ENCODE data around the gene C21orf58. TPM values are rescaled to one million over a fixed set of nuclear protein-coding genes. Genes with fewer than 3 reads are reported as not detected.

C21orf58 gene
- total RNA-seq, 2 experiments from 2014 or later, result 112 to 141 TPM

DNA sequence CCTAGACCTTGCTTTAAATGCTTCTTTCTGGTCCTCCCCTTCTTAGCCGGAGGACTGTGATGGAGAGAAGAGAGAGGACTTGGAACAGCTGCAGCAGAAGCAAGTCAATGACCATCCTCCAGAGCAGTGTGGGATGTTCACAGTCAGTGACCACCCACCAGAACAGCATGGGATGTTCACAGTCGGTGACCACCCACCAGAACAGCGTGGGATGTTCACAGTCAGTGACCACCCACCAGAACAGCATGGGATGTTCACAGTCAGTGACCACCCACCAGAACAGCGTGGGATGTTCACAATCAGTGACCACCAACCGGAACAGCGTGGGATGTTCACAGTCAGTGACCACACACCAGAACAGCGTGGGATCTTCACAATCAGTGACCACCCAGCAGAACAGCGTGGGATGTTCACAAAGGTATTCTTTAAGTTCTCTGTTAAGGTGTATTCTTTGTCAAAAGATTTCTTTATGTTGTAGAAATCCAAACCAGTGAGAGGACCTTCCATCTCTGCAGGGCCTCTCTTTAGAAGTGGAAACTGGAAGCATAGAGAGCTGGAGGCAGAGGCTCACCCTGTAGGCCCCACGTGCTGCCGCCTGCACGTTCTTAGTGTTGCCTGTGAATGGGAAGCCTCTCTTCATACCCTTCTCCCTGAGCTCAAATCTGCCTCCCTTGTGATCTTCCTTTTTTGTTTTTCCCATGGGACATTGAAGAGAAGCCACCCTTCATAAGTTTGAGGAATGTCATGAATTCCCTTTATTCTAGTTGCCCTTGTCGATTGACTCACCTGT, 10.9 kb upstream of the C21orf58 start:
- peaks cover 87% of the 10 kb centered on the region for H3K36me3 ChIP-seq (ENCODE audit: insufficient read depth, low read length)
- no peak overlapping the region for H3K4me3 ChIP-seq (ENCODE audit: low read depth, low read length, poor library complexity, severe bottlenecking)
- TF ChIP-seq CTCF (conservative IDR thresholded peaks at IDR 0.05; ENCODE audit: low read length) (no peak), EZH2phosphoT487 (IDR thresholded peaks at IDR 0.05; ENCODE audit: borderline replicate concordance, low read depth, low read length) (no peak)
- no peak for DNase-seq (ENCODE audit: low spot score)
- no peak overlapping the region for H3K4me2 ChIP-seq (ENCODE audit: low read length)
- BruUV-seq (replicated peaks), result no TSS peak
- H4K20me1 ChIP-seq (ENCODE audit: insufficient read depth, low read length), result no peaks in the 10 kb centered on the region; the same call in 1 of the 2 replicates
- no peak overlapping the region for H3K27ac ChIP-seq (ENCODE audit: low read depth, low read length, poor library complexity, severe bottlenecking)
- intact Hi-C loops (cut with micrococcal nuclease; ENCODE audit: unreplicated experiment), result no loop called here
- ChIA-PET POLR2A (interaction anchor here (0.6 to 0.8 kb wide), 3 partner anchors 9 to 302 kb away, joined by 3 to 4 read pairs (median 3); no protein-coding TSS in a partner anchor), CTCF (ENCODE audit: unreplicated experiment) (interaction anchor here (1.2 kb wide), 1 partner anchor 9 kb away, joined by 4 read pairs; no protein-coding TSS in a partner anchor)
- H3K4me1 ChIP-seq (ENCODE audit: insufficient read depth, low read length, poor library complexity, severe bottlenecking), result no peaks in the 10 kb centered on the region
- no peak overlapping the region for H2AFZ ChIP-seq (ENCODE audit: low read length)
- H3K79me2 ChIP-seq (ENCODE audit: insufficient read depth, low read depth, low read length), result peaks cover 18% of the 10 kb centered on the region; the same call in 1 of the 2 replicates
- no peaks in the 10 kb centered on the region for H3K9me2 ChIP-seq (ENCODE audit: insufficient read depth, low read length)
- H3K9me3 ChIP-seq (ENCODE audit: low read length), result no peaks in the 10 kb centered on the region

DNA sequence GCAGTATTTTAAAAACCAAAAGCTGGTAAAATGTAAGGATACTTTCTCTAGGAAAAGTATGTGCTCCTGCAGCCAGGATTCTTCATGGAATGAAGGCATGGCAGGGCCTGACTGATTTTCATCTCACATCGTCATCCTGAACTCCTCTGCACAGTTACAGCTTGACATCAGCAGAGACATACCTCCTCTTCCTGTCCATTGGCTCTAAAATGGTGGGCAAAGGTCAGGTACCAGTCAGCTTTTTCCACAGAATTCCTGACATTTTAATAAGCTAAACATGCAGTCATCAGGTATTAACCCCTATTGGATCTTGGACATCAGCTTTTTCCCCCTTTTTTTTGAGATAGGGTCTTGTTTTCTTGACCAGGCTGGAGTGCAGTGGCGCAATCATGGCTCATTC, 6.1 kb upstream of the C21orf58 start:
- ChIA-PET POLR2A (no interaction called here), CTCF (ENCODE audit: unreplicated experiment) (no interaction called here)
- H3K9me3 ChIP-seq (ENCODE audit: low read length), result no peaks in the 10 kb centered on the region
- no peak overlapping the region for H3K4me3 ChIP-seq (ENCODE audit: low read depth, low read length, poor library complexity, severe bottlenecking)
- DNase-seq (ENCODE audit: low spot score), result no peak
- peaks cover 11% of the 10 kb centered on the region for H3K4me1 ChIP-seq (ENCODE audit: insufficient read depth, low read length, poor library complexity, severe bottlenecking)
- H3K27ac ChIP-seq (ENCODE audit: low read depth, low read length, poor library complexity, severe bottlenecking), result no peak overlapping the region
- H3K4me2 ChIP-seq (ENCODE audit: low read length), result no peak overlapping the region
- intact Hi-C loops (cut with micrococcal nuclease; ENCODE audit: unreplicated experiment), result no loop called here
- no peak for TF ChIP-seq CTCF (conservative IDR thresholded peaks at IDR 0.05; ENCODE audit: low read length)
- TF ChIP-seq EZH2phosphoT487 (IDR thresholded peaks at IDR 0.05; ENCODE audit: borderline replicate concordance, low read depth, low read length), result no peak
- H4K20me1 ChIP-seq (ENCODE audit: insufficient read depth, low read length), result peaks cover 4% of the 10 kb centered on the region; the same call in 1 of the 2 replicates
- peaks cover 70% of the 10 kb centered on the region for H3K36me3 ChIP-seq (ENCODE audit: insufficient read depth, low read length)
- peaks cover 47% of the 10 kb centered on the region for H3K79me2 ChIP-seq (ENCODE audit: insufficient read depth, low read depth, low read length)
- H2AFZ ChIP-seq (ENCODE audit: low read length), result no peak overlapping the region
- BruUV-seq (replicated peaks), result no TSS peak
- no peaks in the 10 kb centered on the region for H3K9me2 ChIP-seq (ENCODE audit: insufficient read depth, low read length)

GRCh38 chr21:46328151-46328550, 4.5 kb upstream of the C21orf58 start:
- Histone ChIP-seq H3K9me2 (ENCODE audit: insufficient read depth, low read length) (no peaks in the 10 kb centered on the region), H3K4me2 (ENCODE audit: low read length) (no peak overlapping the region), H3K79me2 (ENCODE audit: insufficient read depth, low read depth, low read length) (peaks cover 53% of the 10 kb centered on the region), H3K4me1 (ENCODE audit: insufficient read depth, low read length, poor library complexity, severe bottlenecking) (peaks cover 11% of the 10 kb centered on the region), H2AFZ (ENCODE audit: low read length) (no peak overlapping the region), H3K36me3 (ENCODE audit: insufficient read depth, low read length) (peaks cover 65% of the 10 kb centered on the region), H3K9me3 (ENCODE audit: low read length) (no peaks in the 10 kb centered on the region), H3K27ac (ENCODE audit: low read depth, low read length, poor library complexity, severe bottlenecking) (no peak overlapping the region), H3K4me3 (ENCODE audit: low read depth, low read length, poor library complexity, severe bottlenecking) (no peak overlapping the region), H4K20me1 (ENCODE audit: insufficient read depth, low read length) (peaks cover 4% of the 10 kb centered on the region; the same call in 1 of the 2 replicates)
- CTCF ChIA-PET (ENCODE audit: unreplicated experiment), result no interaction called here
- no TSS peak for BruUV-seq (replicated peaks)
- intact Hi-C loops (cut with micrococcal nuclease; ENCODE audit: unreplicated experiment), result no loop called here
- DNase-seq (ENCODE audit: low spot score), result no peak
- no peak for TF ChIP-seq EZH2phosphoT487 (IDR thresholded peaks at IDR 0.05; ENCODE audit: borderline replicate concordance, low read depth, low read length)
- TF ChIP-seq CTCF (conservative IDR thresholded peaks at IDR 0.05; ENCODE audit: low read length), result no peak
- POLR2A ChIA-PET, result no interaction called here

Measured in OCI-LY7 (cell line).